Measurements from ENCODE around the gene PRCP. TPM values are rescaled to one million over a fixed set of nuclear protein-coding genes. Genes with fewer than 3 reads are reported as not detected.

The PRCP gene
- total and polyA plus RNA-seq, 9 donors, result 36.4 to 184 (median 62.8) TPM

GRCh38 chr11:82843057-82843795 is 57.0 kb downstream of the PRCP start:
- no peaks in the 10 kb centered on the region for H3K36me3 ChIP-seq
- DNase-seq, result no peak
- no peaks in the 10 kb centered on the region for H3K9me3 ChIP-seq
- WGBS, 3 donors, result 87 to 88% (median 87%) methylated on average over 6 of the region's 6 CpGs
- H3K4me3 ChIP-seq, result no peak overlapping the region
- H3K4me1 ChIP-seq (ENCODE audit: insufficient read depth), result no peaks in the 10 kb centered on the region
- H3K27me3 ChIP-seq, result no peaks in the 10 kb centered on the region
- intact Hi-C loops (cut with DNase I), result no loop called here
- TF ChIP-seq EP300 (IDR thresholded peaks at IDR 0.05) (no peak), CTCF (IDR thresholded peaks at IDR 0.05) (no peak), POLR2A (IDR thresholded peaks at IDR 0.05) (no peak)
- no peak overlapping the region for H3K27ac ChIP-seq

- no peak overlapping the region for H3K4me3 ChIP-seq
- DNase-seq, result no peak
- H3K27ac ChIP-seq, result no peak overlapping the region
- H3K4me1 ChIP-seq (ENCODE audit: insufficient read depth), result no peaks in the 10 kb centered on the region
- TF ChIP-seq EP300 (IDR thresholded peaks at IDR 0.05) (no peak), CTCF (IDR thresholded peaks at IDR 0.05) (no peak), POLR2A (IDR thresholded peaks at IDR 0.05) (no peak)
- 88 to 95% (median 95%) methylated on average over 2 of the region's 2 CpGs for WGBS, 3 donors
- no peaks in the 10 kb centered on the region for H3K9me3 ChIP-seq
- H3K36me3 ChIP-seq, result no peaks in the 10 kb centered on the region
- no peaks in the 10 kb centered on the region for H3K27me3 ChIP-seq
- intact Hi-C loops (cut with DNase I), result no loop called here
Measured at GRCh38 chr11:82842019-82842418, 58.2 kb downstream of the PRCP start.

- Histone ChIP-seq H3K9me3 (no peaks in the 10 kb centered on the region), H3K27me3 (no peaks in the 10 kb centered on the region), H3K4me3 (no peak overlapping the region), H3K27ac (no peak overlapping the region), H3K4me1 (ENCODE audit: insufficient read depth) (no peaks in the 10 kb centered on the region), H3K36me3 (no peaks in the 10 kb centered on the region)
- no peak for DNase-seq
- no peak for TF ChIP-seq CTCF (IDR thresholded peaks at IDR 0.05)
- TF ChIP-seq POLR2A (IDR thresholded peaks at IDR 0.05), result no peak
- TF ChIP-seq EP300 (IDR thresholded peaks at IDR 0.05), result no peak
- intact Hi-C loops (cut with DNase I), result no loop called here
Measured at GRCh38 chr11:82837650-82838049, 62.6 kb downstream of the PRCP start.

- no peaks in the 10 kb centered on the region for H3K27me3 ChIP-seq
- no peak overlapping the region for H3K27ac ChIP-seq
- intact Hi-C loops (cut with DNase I), result no loop called here
- H3K4me3 ChIP-seq, result no peak overlapping the region
- WGBS, 3 donors, result 94 to 96% (median 95%) methylated on average over 4 of the region's 4 CpGs
- H3K4me1 ChIP-seq (ENCODE audit: insufficient read depth), result no peaks in the 10 kb centered on the region
- no peak for DNase-seq
- TF ChIP-seq POLR2A (IDR thresholded peaks at IDR 0.05), result no peak
- TF ChIP-seq EP300 (IDR thresholded peaks at IDR 0.05), result no peak
- TF ChIP-seq CTCF (IDR thresholded peaks at IDR 0.05), result no peak
- H3K36me3 ChIP-seq, result no peaks in the 10 kb centered on the region
- no peaks in the 10 kb centered on the region for H3K9me3 ChIP-seq
Measured at GRCh38 chr11:82832983-82833382, 67.2 kb downstream of the PRCP start.

Measured in ovary (tissue), 9 donors.